Cardiac fibroblast (primary cell): Measurements from ENCODE around the gene ASF1B.
A peak's percentile ranks its signal among the peaks of the same experiment; 100 is the strongest.

Experiments used
- DNase-seq, 2 donors: peaks; one replicate each; pipeline versions ENCODE4 v3.0.0 to v3.0.0-alpha.2; 2010; ENCODE audit warnings: low read depth in 2 of 2
- H3K4me3 ChIP-seq, 2 donors: replicated peaks in 1 of 2; 1 replicate in 1 of 2; 2 replicates in 1 of 2; pipeline ENCODE4 v1.5.1; 2011; ENCODE audit warnings: low read depth in 2 of 2, low read length in 2 of 2, mild to moderate bottlenecking in 2 of 2, moderate library complexity in 1 of 2
- TF ChIP-seq, protein P1 (sequence below): IDR thresholded peaks from one replicate; pipeline ENCODE4 v1.5.1; 2011; ENCODE audit warnings: low read depth, mild to moderate bottlenecking, low read length, inconsistent platforms

Gene ASF1B

DNA sequence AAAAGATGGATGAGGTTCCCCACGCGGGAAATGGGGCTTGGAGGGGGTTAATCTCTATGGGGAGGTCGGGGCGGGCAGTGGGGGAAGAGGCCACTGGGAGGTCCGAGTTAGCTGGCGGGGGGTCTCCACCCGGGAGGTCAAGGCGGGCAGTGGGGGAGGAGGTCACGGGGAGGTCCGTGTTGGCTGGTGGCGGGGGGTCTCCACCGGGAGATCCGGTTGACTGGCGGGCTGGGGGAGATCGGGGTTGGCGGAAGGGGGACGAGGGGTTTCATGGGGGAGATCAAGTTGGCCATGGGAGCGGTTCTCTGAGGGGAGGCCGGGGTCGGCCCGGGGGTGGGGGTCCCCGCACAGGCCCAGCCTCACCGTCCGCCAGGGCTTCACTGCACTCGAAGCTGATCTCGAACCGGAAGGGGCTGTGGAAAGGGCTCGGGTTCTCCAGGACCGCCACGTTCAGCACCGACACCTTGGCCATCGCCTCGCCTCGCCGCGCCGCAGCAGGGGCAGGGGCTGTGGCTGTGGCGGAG lies 342 bp downstream of the ASF1B start:
- TF ChIP-seq, protein P1, sequence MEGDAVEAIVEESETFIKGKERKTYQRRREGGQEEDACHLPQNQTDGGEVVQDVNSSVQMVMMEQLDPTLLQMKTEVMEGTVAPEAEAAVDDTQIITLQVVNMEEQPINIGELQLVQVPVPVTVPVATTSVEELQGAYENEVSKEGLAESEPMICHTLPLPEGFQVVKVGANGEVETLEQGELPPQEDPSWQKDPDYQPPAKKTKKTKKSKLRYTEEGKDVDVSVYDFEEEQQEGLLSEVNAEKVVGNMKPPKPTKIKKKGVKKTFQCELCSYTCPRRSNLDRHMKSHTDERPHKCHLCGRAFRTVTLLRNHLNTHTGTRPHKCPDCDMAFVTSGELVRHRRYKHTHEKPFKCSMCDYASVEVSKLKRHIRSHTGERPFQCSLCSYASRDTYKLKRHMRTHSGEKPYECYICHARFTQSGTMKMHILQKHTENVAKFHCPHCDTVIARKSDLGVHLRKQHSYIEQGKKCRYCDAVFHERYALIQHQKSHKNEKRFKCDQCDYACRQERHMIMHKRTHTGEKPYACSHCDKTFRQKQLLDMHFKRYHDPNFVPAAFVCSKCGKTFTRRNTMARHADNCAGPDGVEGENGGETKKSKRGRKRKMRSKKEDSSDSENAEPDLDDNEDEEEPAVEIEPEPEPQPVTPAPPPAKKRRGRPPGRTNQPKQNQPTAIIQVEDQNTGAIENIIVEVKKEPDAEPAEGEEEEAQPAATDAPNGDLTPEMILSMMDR: no peak
- H3K4me3 ChIP-seq: peak overlapping the region; percentile 69 to 85
- DNase-seq: no peak

DNA sequence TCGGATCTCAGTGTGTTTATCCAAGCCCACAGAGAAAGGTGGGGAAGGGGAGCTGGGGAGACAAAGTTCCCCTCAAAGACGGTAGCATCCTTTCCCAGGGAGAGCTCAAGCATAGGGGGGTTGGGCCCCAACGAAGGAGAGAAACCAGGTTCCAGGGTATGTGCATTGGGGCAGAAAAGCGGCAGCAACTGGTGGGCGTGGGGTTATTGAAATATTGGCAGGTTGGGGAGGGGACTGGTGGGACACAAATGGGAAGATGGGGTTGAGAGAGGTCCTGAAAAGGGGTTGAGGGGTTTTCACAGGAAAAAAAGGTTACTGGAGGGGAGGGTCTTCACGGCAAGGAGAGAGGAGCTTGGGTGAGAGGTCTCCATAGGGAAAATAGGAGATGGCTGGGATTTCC lies 1.0 kb downstream of the ASF1B start:
- TF ChIP-seq, protein P1: no peak
- DNase-seq: no peak
- H3K4me3 ChIP-seq: peak overlapping the region in 1 of 2 donors; percentile 85

DNA sequence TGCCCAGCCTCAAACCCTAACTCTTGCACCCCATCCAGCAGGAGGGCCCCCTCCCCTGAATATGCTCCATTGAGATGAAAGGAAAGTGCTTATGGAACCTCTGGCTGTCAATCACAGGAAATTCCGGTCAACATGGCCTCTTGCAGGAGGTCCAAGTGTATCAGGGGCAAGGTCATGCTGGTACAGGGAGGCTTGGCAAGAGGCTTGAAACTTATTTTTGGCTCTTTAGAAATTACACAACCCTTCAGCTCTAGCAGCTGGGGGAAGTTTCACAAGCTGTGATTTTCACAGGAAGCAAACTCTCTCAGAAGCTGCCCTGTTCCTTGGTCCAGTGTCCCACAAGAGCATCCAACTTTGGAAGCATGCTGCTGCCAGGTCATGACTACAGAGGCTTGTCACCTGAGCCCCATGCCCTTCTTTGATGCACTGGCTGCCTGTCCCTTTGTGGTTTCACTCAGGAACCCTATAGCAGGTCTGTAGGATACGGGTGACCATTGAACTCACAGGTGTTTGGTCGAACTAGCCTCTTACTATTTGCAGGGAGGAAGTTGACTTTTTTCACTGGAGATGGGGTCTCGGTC lies 8.4 kb downstream of the ASF1B start:
- H3K4me3 ChIP-seq: no peak overlapping the region
- TF ChIP-seq, protein P1: no peak
- DNase-seq: peak in 1 of 2 donors; percentile 64

DNA sequence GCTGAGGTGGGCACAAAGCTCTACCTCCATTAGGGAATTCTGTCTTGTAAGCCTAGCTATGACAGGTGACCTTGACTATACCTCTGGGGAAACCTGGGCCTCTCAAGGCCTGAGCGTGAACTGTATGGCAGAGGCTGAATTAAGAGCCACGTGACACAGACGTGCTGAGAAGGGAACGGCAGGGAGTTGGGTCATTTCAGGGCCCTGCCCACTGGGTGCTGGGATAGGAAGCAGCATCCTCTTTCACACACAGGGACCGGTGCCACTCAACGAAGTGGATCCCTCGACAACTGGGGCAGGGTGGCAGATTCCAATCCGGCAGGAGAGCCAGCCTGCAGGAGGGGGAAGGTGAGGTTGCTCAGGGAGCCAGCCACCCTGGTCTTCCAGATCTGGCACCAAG lies 9.2 kb downstream of the ASF1B start:
- TF ChIP-seq, protein P1: no peak
- DNase-seq: no peak
- H3K4me3 ChIP-seq: no peak overlapping the region

DNA sequence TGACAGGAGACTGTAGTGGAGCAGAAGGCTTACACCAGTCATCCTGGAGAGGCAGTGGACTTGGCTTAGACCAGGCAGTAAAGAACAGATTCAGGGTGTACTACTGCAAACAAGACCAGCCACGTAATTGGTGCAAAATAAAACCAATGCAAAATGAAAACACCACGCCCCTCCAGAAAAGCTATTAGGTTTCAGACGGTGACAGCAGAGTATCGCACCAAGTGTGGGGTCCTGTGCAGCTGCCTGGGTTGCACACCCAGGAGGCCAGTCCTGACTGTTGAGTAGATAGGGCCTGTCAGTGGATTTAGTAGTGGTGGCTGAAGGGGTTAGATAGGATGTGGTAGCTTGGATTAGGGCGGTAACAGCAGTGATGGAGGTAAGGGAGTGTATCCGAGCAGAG lies 13.5 kb downstream of the ASF1B start:
- H3K4me3 ChIP-seq: no peak overlapping the region
- TF ChIP-seq, protein P1: no peak
- DNase-seq: no peak

DNA sequence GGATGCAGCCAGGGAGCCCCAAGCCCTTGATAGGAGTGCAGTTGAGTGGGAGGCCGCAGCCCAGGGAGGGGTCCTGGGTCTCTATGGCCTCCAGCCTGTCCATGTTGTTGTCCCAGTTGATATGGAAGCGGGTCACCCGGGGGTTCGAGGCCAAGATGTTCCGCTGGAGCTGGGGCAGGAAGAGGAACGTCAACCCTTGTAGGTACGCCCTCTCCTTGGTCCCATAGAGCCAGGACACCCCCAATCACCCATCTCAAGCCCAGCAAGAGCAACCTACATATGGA lies 15.9 kb downstream of the ASF1B start:
- no peak for DNase-seq
- H3K4me3 ChIP-seq: no peak overlapping the region
- TF ChIP-seq, protein P1: no peak
